MM.1S (cell line): ENCODE data around the gene PRIMPOL.
A peak's percentile ranks its signal among the peaks of the same experiment; 100 is the strongest.

Experiments
- DNase-seq: peaks from one replicate; pipeline ENCODE4 v3.0.0-alpha.2; 2015
- H2AFZ ChIP-seq: fragments of 300-600 bp; sonication (generic); 2 replicates; pipeline ENCODE4 v1.6.0; 2016; ENCODE audit warnings: antibody characterized with exemption, low read length
- H3F3A ChIP-seq: fragments of 300-600 bp; sonication (generic); 2 replicates; pipeline ENCODE4 v1.6.1; 2016; ENCODE audit warnings: mild to moderate bottlenecking, antibody characterized with exemption, low read length, moderate library complexity, mixed read lengths; ENCODE audit not compliant: insufficient read depth
- H3K27ac ChIP-seq: fragments of 300-600 bp; sonication (generic); 2 replicates; pipeline ENCODE4 v1.5.1; 2016; ENCODE audit warnings: mild to moderate bottlenecking, low read length
- H3K27me3 ChIP-seq: fragments of 300-600 bp; sonication (generic); replicated peaks from 2 replicates; pipeline ENCODE4 v1.6.0; 2016; ENCODE audit warnings: low read length; ENCODE audit not compliant: insufficient read depth
- H3K36me3 ChIP-seq: fragments of 300-600 bp; sonication (generic); replicated peaks from 2 replicates; pipeline ENCODE4 v1.6.1; 2016; ENCODE audit warnings: mild to moderate bottlenecking, low read length, mixed read lengths; ENCODE audit not compliant: insufficient read depth
- H3K4me1 ChIP-seq: fragments of 300-600 bp; sonication (generic); 2 replicates; pipeline ENCODE4 v1.6.1; 2016; ENCODE audit warnings: low read length, mixed read lengths
- H3K4me2 ChIP-seq: fragments of 300-600 bp; sonication (generic); 2 replicates; pipeline ENCODE4 v1.6.0; 2016; ENCODE audit warnings: low read depth, low read length
- H3K4me3 ChIP-seq: fragments of 300-600 bp; sonication (generic); 2 replicates; pipeline ENCODE4 v1.5.1; 2016; ENCODE audit warnings: low read length, mixed read lengths
- H3K79me2 ChIP-seq: fragments of 300-600 bp; sonication (generic); 2 replicates; pipeline ENCODE4 v1.6.1; 2016; ENCODE audit warnings: mixed run types, low read length, mixed read lengths
- H3K9ac ChIP-seq: fragments of 300-600 bp; sonication (generic); 2 replicates; pipeline ENCODE4 v1.6.1; 2016; ENCODE audit warnings: low read length, mixed read lengths
- H3K9me2 ChIP-seq: fragments of 300-600 bp; sonication (generic); replicated peaks from 2 replicates; pipeline ENCODE4 v1.6.1; 2016; ENCODE audit warnings: mild to moderate bottlenecking, low read length, mixed read lengths; ENCODE audit not compliant: insufficient read depth
- H3K9me3 ChIP-seq: fragments of 300-600 bp; sonication (generic); replicated peaks from 2 replicates; pipeline ENCODE4 v1.6.1; 2016; ENCODE audit warnings: mild to moderate bottlenecking, low read length, mixed read lengths; ENCODE audit not compliant: insufficient read depth
- H4K20me1 ChIP-seq: fragments of 300-600 bp; sonication (generic); 2 replicates; pipeline ENCODE4 v1.6.1; 2016; ENCODE audit warnings: mild to moderate bottlenecking, low read length, moderate library complexity, mixed read lengths; ENCODE audit not compliant: insufficient read depth
- CTCF ChIP-seq: fragments of 300-600 bp; sonication (generic); IDR thresholded peaks from 2 replicates; pipeline ENCODE4 v1.5.1; 2016; ENCODE audit warnings: antibody characterized with exemption, low read length, mixed read lengths
- EZH2 ChIP-seq: fragments of 300-600 bp; sonication (generic); optimal IDR thresholded peaks from 2 replicates; pipeline ENCODE3; 2017; ENCODE audit warnings: low read depth, mild to moderate bottlenecking, antibody characterized with exemption, low read length, mixed read lengths
- EZH2phosphoT487 ChIP-seq: fragments of 300-600 bp; sonication (generic); IDR thresholded peaks from 2 replicates; pipeline ENCODE4 v1.6.1; 2018; ENCODE audit warnings: antibody characterized with exemption, low read length

PRIMPOL gene

GRCh38 chr4:184645904-184646610, 3.5 kb upstream of the PRIMPOL start:
- Histone ChIP-seq H3K9me3 (no peaks in the 10 kb centered on the region), H2AFZ (no peak overlapping the region), H4K20me1 (peaks cover 7% of the 10 kb centered on the region), H3K4me2 (peak overlapping the region; percentile 82), H3K4me1 (peaks cover 36% of the 10 kb centered on the region), H3K27me3 (no peaks in the 10 kb centered on the region), H3K9me2 (no peaks in the 10 kb centered on the region), H3K79me2 (peaks cover 94% of the 10 kb centered on the region), H3K4me3 (peak overlapping the region; percentile 90), H3K36me3 (peaks cover 15% of the 10 kb centered on the region; the same call in 1 of the 2 replicates), H3K9ac (peak overlapping the region; percentile 90), H3K27ac (peak overlapping the region; percentile 74), H3F3A (peaks cover 34% of the 10 kb centered on the region)
- TF ChIP-seq EZH2phosphoT487 = no peak
- no peak for TF ChIP-seq CTCF
- TF ChIP-seq EZH2 = no peak
- DNase-seq = peak; percentile 66

- Histone ChIP-seq H3K9me3 (no peaks in the 10 kb centered on the region), H3K4me3 (peak overlapping the region; percentile 90), H2AFZ (no peak overlapping the region), H3K27me3 (no peaks in the 10 kb centered on the region), H3K4me2 (peak overlapping the region; percentile 82), H3K9me2 (no peaks in the 10 kb centered on the region), H3K79me2 (peaks cover 80% of the 10 kb centered on the region), H3K36me3 (peaks cover 10% of the 10 kb centered on the region; the same call in 1 of the 2 replicates), H3F3A (peaks cover 34% of the 10 kb centered on the region), H3K4me1 (peaks cover 29% of the 10 kb centered on the region), H4K20me1 (no peaks in the 10 kb centered on the region), H3K9ac (peak overlapping the region; percentile 90), H3K27ac (peak overlapping the region; percentile 74; the same call in 1 of the 2 replicates)
- no peak for TF ChIP-seq CTCF
- DNase-seq = peak; percentile 12
Observed at GRCh38 chr4:184647266-184648053, 2.1 kb upstream of the PRIMPOL start.

- no peaks in the 10 kb centered on the region for H3K9me3 ChIP-seq
- no peaks in the 10 kb centered on the region for H4K20me1 ChIP-seq
- H3K27me3 ChIP-seq = no peaks in the 10 kb centered on the region
- no peaks in the 10 kb centered on the region for H3K9me2 ChIP-seq
- DNase-seq = peak; percentile 13
- peak overlapping the region; percentile 90 for H3K9ac ChIP-seq
- H3K36me3 ChIP-seq = peaks cover 10% of the 10 kb centered on the region; the same call in 1 of the 2 replicates
- no peak overlapping the region for H2AFZ ChIP-seq
- H3K79me2 ChIP-seq = peaks cover 75% of the 10 kb centered on the region
- peaks cover 29% of the 10 kb centered on the region for H3K4me1 ChIP-seq
- H3K4me3 ChIP-seq = peak overlapping the region; percentile 90
- TF ChIP-seq EZH2phosphoT487 (no peak), EZH2 (no peak), CTCF (no peak)
- peaks cover 34% of the 10 kb centered on the region for H3F3A ChIP-seq
- peak overlapping the region; percentile 74; the same call in 1 of the 2 replicates for H3K27ac ChIP-seq
- H3K4me2 ChIP-seq = peak overlapping the region; percentile 82
Observed at GRCh38 chr4:184648054-184648312, 1.6 kb upstream of the PRIMPOL start.
